Epithelial cell of proximal tubule (primary cell): ENCODE measurements around the gene TOX2. TPM values are rescaled to one million over a fixed set of nuclear protein-coding genes. Genes with fewer than 3 reads are reported as not detected.

ENCODE experiments used
- DNase-seq: peaks from one replicate; pipeline ENCODE4 v3.0.0-alpha.2; 2011; ENCODE audit warnings: low read depth
- H3K4me3 ChIP-seq: 2 replicates; pipeline ENCODE4 v1.5.1; 2011; ENCODE audit warnings: low read depth, mild to moderate bottlenecking, low read length
- CTCF ChIP-seq: conservative IDR thresholded peaks from 2 replicates; pipeline ENCODE4 v1.5.1; 2012; ENCODE audit warnings: low read depth, mild to moderate bottlenecking, low read length
- total RNA-seq: library from RNA; depleted of rRNA; stranded (reverse); fragments of >200 nt; gene quantifications from 2 replicates; pipeline ENCODE4 v1.2.3, GENCODE V29; 2015

The TOX2 gene
- total RNA-seq, 1 donor from 2014 or later = 2.5 TPM

- no peak for DNase-seq
- H3K4me3 ChIP-seq = no peak overlapping the region
- TF ChIP-seq CTCF = no peak
Observed at GRCh38 chr20:43961541-43962471, 47.2 kb downstream of the TOX2 start.

- no peak overlapping the region for H3K4me3 ChIP-seq
- DNase-seq = no peak
- no peak for TF ChIP-seq CTCF
Observed at GRCh38 chr20:43962530-43962929, 47.9 kb downstream of the TOX2 start.

GRCh38 chr20:43963233-43963632 is 48.6 kb downstream of the TOX2 start:
- no peak overlapping the region for H3K4me3 ChIP-seq
- no peak for TF ChIP-seq CTCF
- no peak for DNase-seq

GRCh38 chr20:43963872-43964791 is 49.5 kb downstream of the TOX2 start:
- H3K4me3 ChIP-seq = no peak overlapping the region
- no peak for DNase-seq
- TF ChIP-seq CTCF = no peak

GRCh38 chr20:43968341-43969000 is 53.8 kb downstream of the TOX2 start:
- no peak overlapping the region for H3K4me3 ChIP-seq
- DNase-seq = no peak
- TF ChIP-seq CTCF = no peak

GRCh38 chr20:43969028-43969447 is 54.4 kb downstream of the TOX2 start:
- H3K4me3 ChIP-seq = no peak overlapping the region
- TF ChIP-seq CTCF = no peak
- DNase-seq = no peak
